Erythroblast (primary cell): Measurements from ENCODE around the gene FGF14.

Experiments used
- GATA1 ChIP-seq: IDR thresholded peaks from 2 replicates; pipeline ENCODE4 v1.6.1; 2011; ENCODE audit warnings: low read depth, mild to moderate bottlenecking, control low read depth, low read length, moderate library complexity
- POLR2A ChIP-seq: IDR thresholded peaks from 2 replicates; pipeline ENCODE4 v1.6.1; 2011; ENCODE audit warnings: mild to moderate bottlenecking, low read length

DNA sequence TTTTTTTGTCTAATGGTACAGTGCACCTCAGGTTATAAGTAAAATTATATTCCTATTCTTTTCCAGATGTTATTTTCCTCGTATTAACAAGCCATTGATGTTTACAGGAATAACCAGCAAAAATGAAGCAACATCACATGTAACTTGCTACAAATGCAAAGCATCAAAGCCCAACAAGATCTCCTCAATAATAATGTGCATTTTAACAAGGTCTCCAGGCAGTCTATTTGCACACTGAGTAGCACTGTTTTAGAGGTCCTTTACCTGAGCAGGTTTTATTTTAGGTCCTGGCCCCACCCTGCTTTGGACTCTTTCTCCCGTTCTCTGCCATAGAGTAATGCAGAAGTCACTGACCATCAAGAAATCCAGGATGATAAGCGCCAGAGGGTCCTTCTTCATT, 298.4 kb downstream of the FGF14 start:
- TF ChIP-seq POLR2A, result no peak
- TF ChIP-seq GATA1, result no peak
